Kidney epithelial cell (primary cell): ENCODE results near the gene FAM83F. TPM values are rescaled to one million over a fixed set of nuclear protein-coding genes. Genes with fewer than 3 reads are reported as not detected.
"Not testable (repeated sequence)": the region's sequence is repeated elsewhere in the genome, so short reads cannot be mapped to it uniquely, and the experiment has no call there.

Source experiments
- DNase-seq: peaks from one replicate; pipeline ENCODE4 v3.0.0-alpha.2; 2010; ENCODE audit warnings: low read depth
- H3K27me3 ChIP-seq: 2 replicates; pipeline ENCODE4 v1.6.0; 2011; ENCODE audit warnings: low read length; ENCODE audit not compliant: control insufficient read depth, insufficient read depth
- H3K36me3 ChIP-seq: 2 replicates; pipeline ENCODE4 v1.5.1; 2011; ENCODE audit warnings: low read length; ENCODE audit not compliant: control insufficient read depth, insufficient read depth
- H3K4me3 ChIP-seq: 2 replicates; pipeline ENCODE4 v1.5.1; 2011; ENCODE audit warnings: low read depth, mild to moderate bottlenecking, control low read depth, low read length
- total RNA-seq: library from RNA; depleted of rRNA; stranded (reverse); fragments of >200 nt; gene quantifications from 2 replicates; pipeline ENCODE4 v1.2.3, GENCODE V29; 2015
- TF ChIP-seq, protein P1 (sequence below): IDR thresholded peaks from 2 replicates; pipeline ENCODE4 v1.5.1; 2011; ENCODE audit warnings: mild to moderate bottlenecking, moderate library complexity, low read length, control low read depth, inconsistent platforms; ENCODE audit not compliant: insufficient read depth, poor library complexity, severe bottlenecking

Gene FAM83F
- 5.8 and 6.9 TPM in 2 replicates for total RNA-seq

DNA sequence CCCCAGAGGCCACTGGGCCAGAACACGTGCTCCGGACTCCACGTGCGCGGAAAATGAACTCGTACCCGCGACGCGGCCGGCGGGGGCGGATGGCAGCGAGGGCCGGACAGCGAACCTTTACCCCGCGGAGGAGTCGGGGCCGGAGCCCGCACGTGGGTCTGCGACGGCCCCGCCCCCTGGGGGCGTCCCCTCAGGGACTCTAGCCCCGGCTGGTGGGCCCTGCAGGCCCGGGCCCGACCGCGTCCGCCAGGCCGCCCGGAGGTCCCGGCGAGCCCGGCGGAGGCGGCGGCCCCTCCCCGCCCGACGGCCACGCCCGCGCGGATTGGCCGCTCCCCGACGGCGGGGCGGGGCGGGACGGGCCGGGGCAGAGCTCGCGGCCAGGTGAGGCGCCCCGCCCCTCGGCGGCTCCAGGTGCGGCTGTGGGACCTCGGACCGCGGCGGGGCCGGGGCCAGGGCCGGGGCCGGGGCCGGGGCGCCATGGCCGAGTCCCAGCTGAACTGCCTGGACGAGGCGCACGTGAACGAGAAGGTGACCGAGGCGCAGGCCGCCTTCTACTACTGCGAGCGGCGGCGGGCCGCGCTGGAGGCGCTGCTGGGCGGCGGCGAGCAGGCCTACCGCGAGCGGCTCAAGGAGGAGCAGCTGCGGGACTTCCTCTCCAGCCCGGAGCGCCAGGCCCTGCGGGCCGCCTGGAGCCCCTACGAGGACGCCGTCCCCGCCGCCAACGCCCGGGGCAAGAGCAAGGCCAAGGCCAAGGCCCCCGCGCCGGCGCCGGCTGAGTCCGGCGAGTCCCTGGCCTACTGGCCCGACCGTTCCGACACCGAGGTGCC is at the start of gene FAM83F:
TSS of gene FAM83F (plus strand) at position 389 of the 827 bp plus-strand sequence. CDS start at position 478, 89 bp downstream.
- peak within 1 kb of the TSS; percentile 22 for H3K4me3 ChIP-seq
- no peak for DNase-seq
- TF ChIP-seq, protein P1, sequence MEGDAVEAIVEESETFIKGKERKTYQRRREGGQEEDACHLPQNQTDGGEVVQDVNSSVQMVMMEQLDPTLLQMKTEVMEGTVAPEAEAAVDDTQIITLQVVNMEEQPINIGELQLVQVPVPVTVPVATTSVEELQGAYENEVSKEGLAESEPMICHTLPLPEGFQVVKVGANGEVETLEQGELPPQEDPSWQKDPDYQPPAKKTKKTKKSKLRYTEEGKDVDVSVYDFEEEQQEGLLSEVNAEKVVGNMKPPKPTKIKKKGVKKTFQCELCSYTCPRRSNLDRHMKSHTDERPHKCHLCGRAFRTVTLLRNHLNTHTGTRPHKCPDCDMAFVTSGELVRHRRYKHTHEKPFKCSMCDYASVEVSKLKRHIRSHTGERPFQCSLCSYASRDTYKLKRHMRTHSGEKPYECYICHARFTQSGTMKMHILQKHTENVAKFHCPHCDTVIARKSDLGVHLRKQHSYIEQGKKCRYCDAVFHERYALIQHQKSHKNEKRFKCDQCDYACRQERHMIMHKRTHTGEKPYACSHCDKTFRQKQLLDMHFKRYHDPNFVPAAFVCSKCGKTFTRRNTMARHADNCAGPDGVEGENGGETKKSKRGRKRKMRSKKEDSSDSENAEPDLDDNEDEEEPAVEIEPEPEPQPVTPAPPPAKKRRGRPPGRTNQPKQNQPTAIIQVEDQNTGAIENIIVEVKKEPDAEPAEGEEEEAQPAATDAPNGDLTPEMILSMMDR: no peak
- H3K36me3 ChIP-seq: no peaks in the 10 kb centered on the region
- peaks cover 13% of the 10 kb centered on the region for H3K27me3 ChIP-seq

GRCh38 chr22:39946126-39946502 is 48.6 kb upstream of the FAM83F start:
- H3K27me3 ChIP-seq: no peaks in the 10 kb centered on the region

GRCh38 chr22:39946503-39947219 is 48.1 kb upstream of the FAM83F start:
- DNase-seq: no peak
- TF ChIP-seq, protein P1: no peak
- H3K4me3 ChIP-seq: no peak overlapping the region
- H3K36me3 ChIP-seq: no peaks in the 10 kb centered on the region
- H3K27me3 ChIP-seq: no peaks in the 10 kb centered on the region

More at GRCh38 chr22:39946126-39946502, 48.6 kb upstream of the FAM83F start:
- Histone ChIP-seq H3K36me3 (no peaks in the 10 kb centered on the region), H3K4me3 (no peak overlapping the region)
- no peak for DNase-seq
- TF ChIP-seq, protein P1: no peak

DNA sequence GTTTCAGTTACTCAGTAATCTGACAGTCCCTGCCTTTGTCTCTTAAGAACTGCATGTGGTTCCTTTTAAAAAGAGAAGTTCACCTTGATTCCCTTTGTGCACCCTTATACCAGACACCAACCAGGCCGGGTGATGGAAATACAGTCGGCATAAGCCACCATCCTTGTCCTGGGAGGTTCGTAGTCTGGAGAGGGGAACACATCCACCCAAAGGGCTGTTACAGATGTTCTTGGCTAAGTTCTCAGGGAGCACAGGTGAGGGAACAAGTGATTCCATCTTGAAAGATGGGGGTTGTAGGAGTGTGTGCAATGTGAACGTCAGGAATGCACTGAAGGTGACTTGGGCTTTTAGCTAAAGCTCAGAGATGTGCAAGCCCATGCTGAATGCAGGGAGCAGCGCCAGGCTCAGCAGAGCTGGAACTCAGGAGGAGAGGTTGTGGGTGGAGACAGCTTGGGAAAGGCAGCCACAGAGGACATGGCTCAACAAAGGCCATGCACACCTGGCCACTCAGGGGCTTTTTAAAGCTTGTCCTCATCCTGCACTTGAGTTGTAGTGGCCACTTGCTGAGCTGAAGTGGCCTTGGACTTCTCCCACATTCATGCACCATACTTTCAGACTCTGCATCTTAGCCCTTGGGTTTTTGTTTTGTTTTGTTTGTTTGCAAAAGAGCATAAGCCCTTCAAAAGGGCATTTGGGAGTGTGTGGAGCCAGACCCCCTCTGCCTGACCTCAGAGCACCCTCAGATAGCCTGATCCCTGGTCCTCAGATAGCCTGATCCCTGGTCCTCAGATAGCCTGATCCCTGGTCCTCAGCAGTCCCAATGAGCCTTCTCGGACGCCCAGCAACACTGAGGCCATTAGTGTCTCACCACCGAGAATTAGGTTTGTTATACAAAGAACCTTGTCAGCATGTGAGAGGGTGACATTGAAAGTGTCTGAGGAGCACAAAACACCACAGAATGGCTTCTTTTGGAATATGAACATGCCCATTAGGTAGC is 47.2 kb upstream of the FAM83F start:
- no peaks in the 10 kb centered on the region for H3K27me3 ChIP-seq
- DNase-seq: no peak
- no peaks in the 10 kb centered on the region for H3K36me3 ChIP-seq
- no peak overlapping the region for H3K4me3 ChIP-seq
- TF ChIP-seq, protein P1: no peak

DNA sequence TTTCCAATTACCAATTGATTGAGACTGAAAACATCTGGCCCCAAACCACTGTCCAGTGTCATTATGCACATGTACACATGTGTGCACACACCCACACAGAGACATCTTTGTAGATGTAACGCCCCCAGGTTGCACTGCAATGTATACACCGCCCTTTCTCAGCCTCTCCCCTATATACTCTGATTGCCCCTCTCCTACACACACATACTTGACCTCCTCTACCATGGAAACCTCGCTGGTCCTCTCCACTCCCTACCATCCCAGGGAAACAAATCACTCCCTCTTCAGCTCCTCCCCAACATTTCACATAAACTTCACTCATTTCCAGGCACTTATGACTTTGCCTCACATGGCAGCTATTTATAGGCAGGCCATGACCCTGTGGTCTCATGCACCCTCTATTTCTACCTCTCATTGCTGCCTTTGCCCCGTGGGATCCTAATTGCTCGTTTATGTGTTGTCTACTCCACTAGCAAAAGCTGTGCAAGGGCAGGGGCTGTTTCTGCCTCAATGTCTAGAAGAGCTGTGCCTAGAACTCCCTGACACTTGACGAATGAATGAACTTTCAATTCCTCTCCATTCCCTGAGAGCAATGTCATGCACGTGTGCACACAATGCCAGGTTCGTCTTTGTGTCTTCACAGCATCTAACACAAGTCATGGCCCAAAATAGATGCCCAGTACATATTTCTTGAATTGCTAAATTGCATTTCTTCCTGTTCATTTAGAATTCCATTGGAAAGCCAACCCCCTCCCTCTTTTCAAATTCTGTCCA is 44.6 kb upstream of the FAM83F start:
- no peaks in the 10 kb centered on the region for H3K36me3 ChIP-seq
- TF ChIP-seq, protein P1: no peak
- no peak overlapping the region for H3K4me3 ChIP-seq
- no peaks in the 10 kb centered on the region for H3K27me3 ChIP-seq
- DNase-seq: no peak

- H3K4me3 ChIP-seq, H3K27me3 ChIP-seq, DNase-seq, H3K36me3 ChIP-seq: not testable (repeated sequence)
Observed at GRCh38 chr22:39951603-39952293, 43.0 kb upstream of the FAM83F start.
